NK-92 (cell line): ENCODE data around the gene KRT86.
"Not testable (repeated sequence)": the region's sequence is repeated elsewhere in the genome, so short reads cannot be mapped to it uniquely, and the experiment has no call there.

Experiments used
- DNase-seq: peaks from one replicate; lab custom pipeline; 2025; ENCODE audit not compliant: unreplicated experiment; lab: John Stamatoyannopoulos, UW

The KRT86 gene

GRCh38 chr12:52334185-52334584 lies 59.7 kb downstream of the KRT86 start:
- DNase-seq: no peak

- no peak for DNase-seq
These were observed 61.3 kb downstream of the KRT86 start for GRCh38 chr12:52335598-52336262.

GRCh38 chr12:52336641-52337040 lies 62.2 kb downstream of the KRT86 start:
- no peak for DNase-seq

- DNase-seq: no peak
These were observed 62.6 kb downstream of the KRT86 start for GRCh38 chr12:52337054-52337453.

GRCh38 chr12:52338241-52338960 lies 64.0 kb downstream of the KRT86 start:
- DNase-seq: no peak

GRCh38 chr12:52341066-52341580 lies 66.7 kb downstream of the KRT86 start:
- DNase-seq: no peak

GRCh38 chr12:52342781-52343490 lies 68.5 kb downstream of the KRT86 start:
- DNase-seq: no peak

GRCh38 chr12:52343550-52343949 lies 69.1 kb downstream of the KRT86 start:
- no peak for DNase-seq

- no peak for DNase-seq
These were observed 69.7 kb downstream of the KRT86 start for GRCh38 chr12:52344111-52344510.

- DNase-seq: not testable (repeated sequence)
These were observed 70.6 kb downstream of the KRT86 start for GRCh38 chr12:52345041-52345440.

GRCh38 chr12:52346593-52346992 lies 72.1 kb downstream of the KRT86 start:
- no peak for DNase-seq

- no peak for DNase-seq
These were observed 72.6 kb downstream of the KRT86 start for GRCh38 chr12:52347016-52347415.

GRCh38 chr12:52347551-52348510 lies 73.4 kb downstream of the KRT86 start:
- no peak for DNase-seq

GRCh38 chr12:52349196-52349595 lies 74.8 kb downstream of the KRT86 start:
- DNase-seq: no peak

- no peak for DNase-seq
These were observed 75.7 kb downstream of the KRT86 start for GRCh38 chr12:52350021-52350620.

GRCh38 chr12:52350786-52351185 lies 76.3 kb downstream of the KRT86 start:
- DNase-seq: no peak

- DNase-seq: no peak
These were observed 77.0 kb downstream of the KRT86 start for GRCh38 chr12:52351196-52352059.

GRCh38 chr12:52352951-52353350 lies 78.5 kb downstream of the KRT86 start:
- no peak for DNase-seq

GRCh38 chr12:52353766-52354165 lies 79.3 kb downstream of the KRT86 start:
- DNase-seq: no peak
